NCI-H748 (cell line): ENCODE results near the gene LIMS1.
"Not testable (repeated sequence)": the region's sequence is repeated elsewhere in the genome, so short reads cannot be mapped to it uniquely, and the experiment has no call there.

Experiments
- DNase-seq: peaks from one replicate; lab custom pipeline; 2025; ENCODE audit not compliant: unreplicated experiment; lab: John Stamatoyannopoulos, UW

LIMS1 gene

DNA sequence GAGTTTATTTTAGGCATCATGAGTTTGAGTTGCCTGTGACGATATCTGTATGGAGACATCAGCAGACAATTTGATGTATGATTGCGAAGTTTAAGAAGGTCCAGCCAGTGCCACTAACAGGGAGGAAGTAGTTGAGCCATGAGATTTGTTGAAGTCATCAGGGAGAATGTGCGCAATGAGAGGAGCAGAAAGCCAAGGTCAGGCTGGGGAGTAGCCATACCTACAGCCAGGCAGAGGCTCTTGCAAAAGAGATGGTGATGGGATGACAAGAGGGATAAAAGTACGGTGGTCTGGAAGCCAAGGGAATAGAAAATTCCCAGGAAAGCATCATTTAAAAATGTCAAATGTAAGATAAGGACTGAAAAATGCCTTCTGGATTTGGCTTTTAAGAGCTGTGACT lies 51.2 kb downstream of the LIMS1 start:
- no peak for DNase-seq

DNA sequence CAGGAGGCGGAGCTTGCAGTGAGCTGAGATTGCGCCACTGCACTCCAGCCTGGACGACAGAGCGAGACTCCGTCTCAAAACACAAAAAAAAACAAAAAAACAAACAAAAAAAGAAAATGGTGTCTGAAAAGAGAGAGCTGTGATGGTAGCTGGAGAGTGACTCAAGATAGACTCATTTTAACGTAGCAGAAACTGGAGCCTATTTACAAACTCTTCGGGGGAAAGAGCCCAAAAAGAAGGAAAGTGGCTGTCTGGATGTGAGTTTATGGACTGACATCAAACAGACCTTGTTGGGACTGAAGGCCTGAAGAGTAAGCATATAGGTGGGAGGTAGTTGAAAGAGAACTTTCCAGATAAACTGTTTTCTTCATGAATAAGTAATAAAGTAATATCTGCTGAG lies 51.8 kb downstream of the LIMS1 start:
- no peak for DNase-seq

DNA sequence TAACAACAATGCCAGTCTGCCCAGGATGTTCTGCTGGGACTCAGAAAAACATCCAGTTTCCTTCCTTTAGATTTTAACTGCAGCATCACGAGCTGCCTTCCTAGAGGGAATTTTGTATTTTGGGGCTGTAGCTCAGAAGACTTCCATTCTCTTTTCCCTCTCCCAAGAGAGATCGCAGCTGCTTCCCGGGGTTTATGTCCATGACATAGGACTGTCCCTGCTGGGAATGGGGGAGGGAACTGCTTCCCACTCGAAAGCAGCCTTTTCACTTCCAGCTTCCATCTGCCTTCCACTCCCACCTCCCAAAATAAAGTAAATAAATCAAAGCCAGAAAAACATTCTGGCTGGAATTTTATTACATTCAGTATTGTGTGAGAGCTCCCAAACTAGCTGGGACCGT lies 52.4 kb downstream of the LIMS1 start:
- no peak for DNase-seq

DNA sequence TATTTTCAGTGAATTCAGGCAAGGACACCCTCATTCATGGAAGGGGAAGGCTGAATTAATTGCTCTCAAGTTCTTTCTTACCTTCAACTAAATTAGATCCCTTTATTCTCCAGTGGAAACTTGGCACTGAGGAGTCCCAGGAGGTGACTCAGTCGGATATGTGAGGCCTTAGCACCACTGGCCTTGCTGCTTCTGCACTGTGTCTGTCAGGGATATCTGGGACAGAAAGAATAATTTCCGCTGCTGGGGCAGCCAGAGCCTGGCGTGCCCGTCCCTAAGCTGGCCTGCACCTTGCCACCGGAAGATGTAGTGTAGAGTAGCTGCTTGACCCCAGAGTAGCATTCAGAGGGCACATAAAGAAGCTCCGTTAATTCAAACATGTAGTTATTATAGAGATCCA lies 53.4 kb downstream of the LIMS1 start:
- DNase-seq = no peak

DNA sequence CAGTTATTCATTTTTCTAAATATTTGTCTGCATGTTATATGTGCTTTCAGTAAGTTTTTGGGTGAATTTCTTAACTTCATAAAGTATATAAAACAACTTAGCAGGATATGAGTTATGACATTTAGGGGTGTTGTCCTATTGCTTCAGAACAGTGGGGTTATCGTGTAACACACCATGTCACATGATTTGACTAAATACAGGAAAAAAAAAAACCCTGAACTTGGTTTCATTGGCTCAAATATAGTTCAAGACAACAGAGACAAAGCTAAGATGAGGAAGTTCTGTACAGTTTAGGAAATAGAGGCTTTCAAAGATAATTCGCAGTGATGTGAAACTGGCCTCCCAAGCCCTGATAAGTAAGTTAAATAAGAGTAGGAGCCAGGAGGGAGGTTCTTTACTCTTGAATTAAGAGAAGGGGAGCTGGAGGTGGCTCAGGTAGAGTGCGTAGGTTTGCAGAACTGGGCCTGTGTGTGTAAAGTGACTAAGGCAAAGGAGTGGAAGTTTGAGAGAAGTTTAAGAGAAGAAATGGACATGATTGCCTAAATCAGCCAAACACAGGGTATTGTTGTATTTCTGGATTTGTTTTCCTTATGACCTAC lies 53.9 kb downstream of the LIMS1 start:
- DNase-seq = no peak

DNA sequence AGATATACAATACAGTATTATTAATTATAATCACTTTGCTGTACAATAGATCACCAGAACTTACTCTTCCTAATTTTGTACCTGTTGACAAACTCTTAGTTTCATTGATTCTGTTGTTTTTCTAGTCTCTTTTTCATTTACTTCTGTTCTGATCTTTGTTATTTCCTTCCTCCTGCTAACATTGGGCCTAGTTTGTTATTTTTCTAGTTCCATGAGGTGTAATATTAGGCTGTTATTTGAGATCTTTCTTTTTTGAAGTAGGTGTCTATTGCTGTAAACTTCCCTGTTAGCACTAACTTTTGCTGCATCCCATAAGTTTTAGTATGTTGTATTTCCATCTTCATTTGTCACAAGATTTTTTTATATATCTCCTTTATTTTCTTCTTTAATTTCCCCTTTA lies 55.1 kb downstream of the LIMS1 start:
- DNase-seq = no peak

DNA sequence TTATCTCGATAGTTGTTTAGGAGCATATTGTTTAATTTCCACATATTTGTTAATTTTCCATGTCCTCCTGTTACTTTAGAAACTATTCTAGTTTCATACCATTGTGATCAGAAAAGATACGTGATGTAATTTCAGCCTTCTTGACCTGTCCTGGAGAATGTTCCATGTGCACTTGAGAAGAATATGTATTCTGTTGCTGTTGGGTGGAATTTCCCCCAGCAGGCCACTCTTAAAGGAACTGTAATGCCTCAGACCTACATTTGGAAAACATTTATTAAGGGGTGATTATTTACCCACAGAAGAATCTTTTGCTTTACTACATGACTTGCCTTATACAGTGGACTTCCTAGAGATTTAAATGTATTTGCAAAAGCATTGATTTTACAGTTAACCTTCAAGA lies 55.5 kb downstream of the LIMS1 start:
- DNase-seq = no peak

DNA sequence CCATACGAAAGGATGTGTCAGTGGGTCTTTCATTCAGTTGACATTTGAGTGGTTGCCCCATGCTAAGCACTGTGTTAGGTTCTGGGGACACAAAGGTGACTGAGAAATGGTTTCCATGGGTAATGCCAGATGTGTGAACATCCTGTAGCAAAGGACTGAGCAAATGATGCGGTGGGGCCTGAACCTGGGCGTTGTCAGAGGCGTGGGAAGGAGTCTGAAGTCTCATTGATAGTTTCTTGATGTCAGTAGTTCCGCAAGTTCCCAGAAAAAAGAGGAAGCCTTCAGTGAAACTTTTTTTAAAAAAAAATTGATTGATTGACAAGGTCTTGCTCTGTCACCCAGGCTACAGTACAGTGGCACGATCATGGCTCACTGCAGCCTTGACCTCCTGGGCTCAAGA lies 56.9 kb downstream of the LIMS1 start:
- DNase-seq = no peak

DNA sequence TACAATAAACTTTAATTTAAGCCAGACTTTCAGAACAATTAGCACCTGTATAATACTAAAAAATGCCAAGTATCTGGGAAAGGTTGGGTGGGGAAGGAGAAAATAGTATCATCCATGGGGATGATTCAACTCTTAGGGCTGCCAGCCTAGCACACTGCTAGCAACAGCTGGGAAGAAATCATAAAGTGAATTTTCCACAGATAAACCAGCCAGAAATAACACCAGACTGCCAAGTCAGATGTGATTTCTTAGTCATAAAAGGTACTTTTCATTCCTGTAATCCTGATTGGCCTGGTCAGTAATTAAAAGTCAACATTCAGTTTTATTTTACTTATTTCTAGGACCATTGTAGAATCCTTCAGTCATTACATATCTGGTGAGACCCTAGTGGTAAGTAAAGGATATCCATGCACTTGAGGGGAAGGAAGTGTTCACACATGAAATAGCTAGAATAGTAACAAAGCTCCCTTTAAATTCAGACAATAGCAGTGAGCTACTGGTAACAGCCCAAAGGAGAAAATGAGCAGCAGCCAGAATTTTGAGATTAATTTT lies 59.4 kb downstream of the LIMS1 start:
- no peak for DNase-seq

DNA sequence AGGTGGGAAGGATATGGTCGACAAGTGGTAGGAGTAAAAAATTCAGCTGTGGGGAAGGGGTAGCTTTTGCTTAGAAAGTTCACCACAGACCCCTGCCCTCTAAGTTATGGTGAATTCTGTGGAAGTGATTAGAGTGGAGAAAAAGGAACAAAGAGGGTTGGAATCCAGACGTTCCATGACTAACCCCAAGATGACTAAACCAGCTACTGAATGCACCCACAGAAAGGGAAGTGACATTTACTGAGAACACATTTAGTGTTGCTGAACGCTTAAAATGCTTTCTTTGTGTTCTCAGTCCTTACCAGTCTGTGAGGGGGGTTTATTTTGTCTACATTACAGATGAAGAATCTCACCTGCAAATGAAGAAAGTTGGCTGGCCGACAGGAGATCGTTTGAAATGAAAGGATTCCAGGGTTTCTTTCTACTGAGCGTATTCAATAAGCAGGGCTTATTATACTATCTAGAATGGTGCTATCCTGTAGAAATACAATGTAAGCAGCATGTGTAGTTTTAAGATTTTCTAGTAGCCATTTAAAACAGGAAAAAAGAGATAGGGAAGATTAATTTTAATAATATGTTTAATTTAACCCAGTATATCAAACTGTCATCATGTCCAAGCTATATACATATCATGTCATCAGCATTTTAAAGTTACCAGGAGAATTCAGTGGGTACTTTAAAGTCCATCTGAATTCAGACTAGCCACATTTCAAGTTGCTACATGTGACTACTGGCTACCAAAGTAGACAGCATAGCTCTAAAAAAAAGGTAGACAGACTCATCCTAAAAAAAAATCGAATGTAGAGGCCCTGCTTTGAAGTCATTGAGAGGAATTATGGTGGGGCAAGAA lies 60.1 kb downstream of the LIMS1 start:
- no peak for DNase-seq

DNA sequence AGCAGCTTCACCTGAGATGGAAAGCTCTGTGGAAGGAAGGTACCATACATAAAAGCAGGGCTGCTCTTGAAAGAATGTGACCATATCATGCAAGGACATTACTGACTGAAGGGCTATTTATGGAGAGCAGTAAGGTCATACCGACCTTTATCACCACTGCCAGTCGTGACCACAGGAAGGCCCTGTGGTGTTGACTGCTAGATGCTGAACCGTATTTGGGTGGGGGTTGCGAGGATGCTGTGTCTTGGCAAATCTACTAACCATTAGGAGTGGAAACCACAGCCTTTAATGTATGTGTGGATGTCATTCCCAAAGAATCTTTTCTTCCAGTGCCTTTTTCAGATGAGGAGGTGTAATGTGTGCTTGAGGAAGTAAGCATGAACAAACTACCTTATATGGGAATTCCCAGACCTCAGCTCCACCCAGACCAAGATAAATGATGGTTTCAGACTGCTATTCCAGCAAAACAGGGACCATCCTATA lies 60.8 kb downstream of the LIMS1 start:
- DNase-seq = no peak

DNA sequence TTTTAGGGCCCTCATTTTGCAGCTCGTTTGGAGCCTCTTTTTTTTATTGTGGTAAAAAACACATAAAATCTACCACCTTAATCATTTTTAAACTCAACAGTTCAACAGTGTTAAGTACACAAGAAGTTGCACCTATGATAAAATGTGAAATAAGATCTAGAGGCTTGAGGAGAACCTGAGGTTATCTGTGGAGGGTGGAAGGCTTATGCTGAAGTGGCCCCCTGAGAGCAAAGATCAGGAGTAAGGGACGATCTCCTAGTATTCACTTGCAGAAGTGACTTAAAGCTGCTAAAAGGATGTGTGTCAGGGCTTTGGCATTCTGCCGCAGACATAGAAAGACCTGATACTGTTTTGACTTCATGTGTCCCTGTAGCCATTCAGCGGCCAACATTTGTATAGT lies 61.5 kb downstream of the LIMS1 start:
- DNase-seq = not testable (repeated sequence)

DNA sequence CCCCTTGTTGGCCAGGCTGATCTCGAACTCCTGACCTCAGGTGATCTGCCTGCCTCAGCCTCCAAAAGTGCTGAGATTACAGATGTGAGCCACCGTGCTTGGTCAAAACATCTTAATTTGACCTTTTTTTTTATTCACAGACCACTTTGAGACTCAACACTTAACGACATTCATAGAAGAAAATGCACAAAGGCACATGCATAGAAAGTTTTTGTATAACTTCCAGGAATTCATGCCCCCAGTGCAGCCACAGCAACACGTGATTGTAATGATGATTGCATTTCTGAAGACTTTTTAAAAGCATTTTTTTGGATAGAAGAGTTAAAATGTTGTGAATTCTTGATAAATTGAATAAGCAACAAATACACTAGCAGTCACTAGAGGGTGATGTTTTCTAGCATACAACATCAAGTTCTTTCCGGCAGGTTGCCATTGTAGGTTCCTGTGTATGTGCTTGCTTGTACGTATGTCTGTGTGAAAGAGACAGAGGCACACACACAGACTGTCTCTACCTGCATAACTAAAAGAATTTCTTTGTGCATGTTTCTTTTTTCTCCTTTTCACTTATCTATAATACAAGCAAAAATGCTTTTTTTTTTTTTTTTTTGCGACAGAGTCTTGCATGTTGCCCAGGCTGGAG lies 63.0 kb downstream of the LIMS1 start:
- peak; percentile 31 for DNase-seq

DNA sequence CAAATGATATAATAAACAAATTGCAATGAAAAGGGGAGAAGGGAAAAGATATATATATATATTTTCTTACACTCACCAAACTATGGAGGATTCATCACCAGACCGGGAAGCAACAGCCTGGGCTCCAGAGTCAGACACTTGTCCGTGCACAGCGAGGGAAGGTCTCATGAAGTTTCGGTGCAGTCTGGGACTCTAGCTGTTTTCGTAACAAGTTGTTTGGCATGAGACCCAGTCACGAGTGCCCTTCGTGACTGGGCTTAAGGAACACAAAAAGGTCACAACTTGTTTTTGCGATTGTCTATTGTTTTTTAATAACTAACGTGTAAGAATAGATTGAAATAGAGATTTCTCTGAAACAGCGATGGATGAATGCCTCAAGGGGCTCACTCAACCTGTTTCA lies 66.9 kb downstream of the LIMS1 start:
- not testable (repeated sequence) for DNase-seq

DNA sequence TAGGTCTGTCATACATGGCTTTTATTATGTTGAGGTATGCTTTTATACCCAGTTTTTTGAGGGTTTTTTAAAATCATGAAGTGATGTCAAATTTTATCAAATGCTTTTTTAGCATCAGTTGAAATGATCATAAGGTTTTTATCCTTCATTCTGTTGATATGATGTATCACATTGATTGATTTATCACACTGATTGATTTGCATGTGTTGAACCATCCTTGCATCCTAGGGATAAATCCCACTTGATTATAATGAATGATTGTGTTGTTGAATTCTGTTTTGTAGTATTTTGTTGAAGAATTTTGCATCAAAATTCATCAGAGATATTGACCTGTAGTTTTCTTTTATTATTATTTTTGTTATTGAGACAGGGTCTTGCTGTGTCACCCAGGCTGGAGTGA lies 68.2 kb downstream of the LIMS1 start:
- no peak for DNase-seq

DNA sequence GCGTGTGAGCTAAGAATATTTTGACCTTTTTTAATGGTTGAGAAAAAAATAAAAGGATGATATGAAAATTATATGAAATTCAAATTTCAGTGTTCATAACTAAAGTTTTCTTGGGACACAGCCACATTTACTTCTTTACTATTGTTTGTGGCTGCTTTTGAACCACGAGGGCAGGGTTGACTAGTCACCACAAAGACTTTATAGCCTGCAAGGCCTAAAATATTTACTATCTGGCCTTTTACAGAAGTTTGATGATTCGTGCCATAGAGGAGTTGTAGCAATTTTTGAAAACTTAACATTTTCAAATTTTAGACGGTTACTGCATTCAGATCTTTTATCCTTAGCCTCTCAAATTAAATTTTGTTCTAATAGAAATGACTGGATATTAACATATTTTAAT lies 69.9 kb downstream of the LIMS1 start:
- DNase-seq = no peak

DNA sequence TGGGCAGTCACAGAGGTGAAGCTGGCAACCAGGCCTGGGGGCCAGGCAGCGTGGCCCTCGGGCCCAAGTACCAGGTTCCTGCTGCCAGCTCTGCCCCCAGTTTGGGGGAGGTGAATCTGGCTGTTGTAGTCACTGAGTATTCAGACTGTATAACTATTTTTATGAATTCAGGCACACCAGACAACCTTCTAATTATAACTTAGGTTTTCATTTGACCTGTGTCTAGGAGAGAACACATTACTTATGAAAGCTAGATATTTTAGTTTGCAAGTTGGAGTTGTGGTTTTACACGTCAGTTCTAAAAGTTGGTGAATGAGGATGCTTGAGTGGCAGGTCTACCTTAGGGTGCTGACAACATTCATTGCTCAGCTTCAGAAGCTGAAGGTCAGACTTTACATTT lies 71.7 kb downstream of the LIMS1 start:
- no peak for DNase-seq

DNA sequence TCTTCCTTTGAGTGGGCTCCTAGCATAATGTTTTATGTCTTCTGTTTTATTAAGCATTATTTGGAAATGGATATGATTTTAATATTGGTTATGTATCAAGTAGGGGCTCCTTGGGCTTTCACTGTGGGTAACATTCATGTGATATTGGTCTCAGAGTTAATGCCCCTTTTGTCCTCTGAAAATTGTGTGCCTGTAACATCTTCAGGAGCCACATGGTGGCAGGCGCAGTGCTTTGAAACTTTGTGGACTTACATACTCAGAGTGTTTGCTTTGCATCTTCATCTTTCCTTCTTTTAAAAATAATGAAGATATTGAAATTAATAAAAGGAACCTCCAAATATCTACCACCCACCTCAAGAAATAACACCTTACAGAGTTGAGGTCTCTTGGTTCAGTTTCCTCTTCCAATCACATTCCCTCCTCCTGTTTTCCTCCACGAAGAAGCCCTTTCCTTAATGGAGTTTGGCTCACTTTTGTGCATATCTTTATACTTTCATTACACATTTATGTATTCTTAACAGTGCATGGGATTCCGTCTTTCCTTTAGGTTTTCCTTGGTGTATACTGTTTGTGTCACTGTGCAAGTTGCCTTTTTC lies 73.5 kb downstream of the LIMS1 start:
- peak; percentile 38 for DNase-seq

DNA sequence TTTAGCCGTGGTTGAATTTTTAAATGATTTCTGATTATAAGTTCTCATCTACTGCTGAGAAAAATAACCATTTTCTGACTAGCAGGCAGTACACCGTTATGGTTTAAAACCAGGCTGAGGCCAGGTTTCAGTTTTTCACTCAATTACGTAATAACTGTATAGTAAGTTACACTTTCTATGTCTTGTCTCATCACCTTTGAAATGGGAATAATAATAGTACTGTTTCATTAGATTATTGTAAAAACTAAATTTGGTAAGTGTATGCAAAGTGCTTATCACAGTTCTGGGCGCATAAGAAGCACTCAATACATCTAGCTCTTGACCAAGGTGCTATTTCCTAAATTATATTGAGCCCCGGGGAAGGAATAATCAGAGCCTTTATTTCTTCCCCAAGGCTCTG lies 76.8 kb downstream of the LIMS1 start:
- no peak for DNase-seq

DNA sequence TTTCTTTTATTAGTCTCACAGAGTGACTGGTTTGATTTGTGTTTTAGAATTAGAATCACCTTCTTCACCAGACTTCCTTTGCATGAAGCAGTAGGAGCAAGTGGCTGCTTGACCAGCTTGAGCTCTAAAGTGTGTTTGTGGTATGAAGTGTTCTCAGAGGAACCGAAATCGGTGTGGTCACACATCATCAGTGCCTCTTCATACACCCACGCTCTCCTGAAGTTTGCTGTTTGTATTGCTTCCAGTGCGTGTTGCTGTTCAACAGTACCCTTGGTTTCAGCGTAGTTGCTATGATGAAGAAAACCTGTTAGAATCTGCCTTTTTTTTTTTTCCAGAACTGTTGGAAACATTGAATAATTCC lies 77.9 kb downstream of the LIMS1 start:
- DNase-seq = no peak

DNA sequence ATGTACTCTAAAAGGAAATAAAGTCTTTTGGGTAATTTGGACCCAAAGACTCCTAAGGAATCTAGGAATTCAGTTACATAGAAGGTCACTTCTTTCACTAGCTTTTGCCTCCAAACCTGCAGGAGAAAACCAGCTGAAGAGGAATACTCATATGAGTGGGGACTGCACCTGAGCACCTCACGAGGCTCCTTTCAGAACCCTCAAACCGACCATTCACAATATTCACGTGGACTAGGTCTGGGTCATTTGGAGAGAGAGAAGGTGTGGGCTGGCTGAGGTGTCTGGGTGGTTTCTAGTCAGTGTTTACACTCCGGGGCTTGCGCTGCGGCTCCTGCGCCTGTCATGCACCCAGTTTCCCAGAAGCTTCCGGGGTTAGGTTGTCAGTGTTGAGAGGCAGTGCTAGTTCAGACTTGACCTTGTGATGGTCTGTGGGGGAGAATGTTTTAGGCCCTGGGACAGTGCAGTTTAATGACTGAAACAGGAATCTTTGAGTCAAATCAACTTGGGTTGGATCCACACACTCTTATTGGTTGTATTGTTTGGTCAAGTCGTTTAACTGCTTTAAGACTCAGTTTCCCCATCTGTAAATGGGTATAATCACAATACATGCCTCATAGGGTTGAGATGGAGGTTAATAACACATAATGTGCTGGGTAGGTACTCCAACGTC lies 78.4 kb downstream of the LIMS1 start:
- no peak for DNase-seq
